Fibroblast of lung (primary cell): ENCODE results near the gene CYP4F12.

Source experiments
- CTCF ChIP-seq, 2 donors: IDR thresholded peaks in 1 of 2; conservative IDR thresholded peaks in 1 of 2; 1 replicate in 1 of 2; 2 replicates in 1 of 2; pipeline ENCODE4 v1.5.1; 2011 to 2012; ENCODE audit warnings: low read length in 2 of 2, control low read depth in 1 of 2, inconsistent platforms in 1 of 2, low read depth in 1 of 2, mild to moderate bottlenecking in 1 of 2
- EZH2 ChIP-seq: IDR thresholded peaks from 2 replicates; pipeline ENCODE4 v1.5.1; 2012; ENCODE audit warnings: low read length, control low read depth, mild to moderate bottlenecking; ENCODE audit errors: missing control alignments

GRCh38 chr19:15649526-15649925 lies 23.4 kb upstream of the CYP4F12 start:
- no peak for TF ChIP-seq CTCF (conservative IDR thresholded peaks at IDR 0.05 in 1 of 2, IDR thresholded peaks at IDR 0.05 in 1 of 2; ENCODE audit: low read depth in 1 of 2, low read length in 2 of 2)
- no peak for TF ChIP-seq EZH2
